Activated CD4-positive, alpha-beta T cell treated with anti-CD3 and anti-CD28 coated beads, Interleukin-2, amount 50 U/mL, for 16 hours (primary cell): Measurements from ENCODE around the gene AIFM1.
"Not testable (repeated sequence)": the region's sequence is repeated elsewhere in the genome, so short reads cannot be mapped to it uniquely, and the experiment has no call there.

Experiments used
- DNase-seq: peaks from one replicate; pipeline ENCODE4 v3.0.0-alpha.2; 2020

Gene AIFM1

GRCh38 chrX:130118441-130119311, 47.0 kb downstream of the AIFM1 start:
- peak; percentile 40 for DNase-seq

DNA sequence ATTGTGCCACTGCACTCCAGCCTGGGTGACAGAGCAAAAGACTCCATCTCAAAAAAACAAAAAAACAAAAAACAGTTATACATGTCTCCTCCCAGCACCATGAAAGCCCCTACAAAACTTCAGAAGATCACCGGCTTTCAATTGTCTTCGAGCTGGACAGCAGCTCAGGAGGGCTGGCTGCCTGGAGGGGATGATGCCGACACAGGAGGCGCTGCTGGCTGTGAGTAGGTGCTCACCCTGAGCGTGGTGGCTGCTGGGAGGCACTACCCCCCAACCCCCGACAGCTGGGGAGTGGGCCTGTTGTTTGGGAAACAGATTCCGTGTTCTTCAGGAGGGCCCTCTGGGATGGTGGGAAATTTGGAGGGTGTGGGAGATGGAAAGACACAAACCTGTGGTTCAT, 48.5 kb downstream of the AIFM1 start:
- no peak for DNase-seq

GRCh38 chrX:130115119-130115885, 50.3 kb downstream of the AIFM1 start:
- not testable (repeated sequence) for DNase-seq

- no peak for DNase-seq
Measured at GRCh38 chrX:130114141-130114588, 51.5 kb downstream of the AIFM1 start.

GRCh38 chrX:130111220-130112154, 54.2 kb downstream of the AIFM1 start:
- no peak for DNase-seq

DNA sequence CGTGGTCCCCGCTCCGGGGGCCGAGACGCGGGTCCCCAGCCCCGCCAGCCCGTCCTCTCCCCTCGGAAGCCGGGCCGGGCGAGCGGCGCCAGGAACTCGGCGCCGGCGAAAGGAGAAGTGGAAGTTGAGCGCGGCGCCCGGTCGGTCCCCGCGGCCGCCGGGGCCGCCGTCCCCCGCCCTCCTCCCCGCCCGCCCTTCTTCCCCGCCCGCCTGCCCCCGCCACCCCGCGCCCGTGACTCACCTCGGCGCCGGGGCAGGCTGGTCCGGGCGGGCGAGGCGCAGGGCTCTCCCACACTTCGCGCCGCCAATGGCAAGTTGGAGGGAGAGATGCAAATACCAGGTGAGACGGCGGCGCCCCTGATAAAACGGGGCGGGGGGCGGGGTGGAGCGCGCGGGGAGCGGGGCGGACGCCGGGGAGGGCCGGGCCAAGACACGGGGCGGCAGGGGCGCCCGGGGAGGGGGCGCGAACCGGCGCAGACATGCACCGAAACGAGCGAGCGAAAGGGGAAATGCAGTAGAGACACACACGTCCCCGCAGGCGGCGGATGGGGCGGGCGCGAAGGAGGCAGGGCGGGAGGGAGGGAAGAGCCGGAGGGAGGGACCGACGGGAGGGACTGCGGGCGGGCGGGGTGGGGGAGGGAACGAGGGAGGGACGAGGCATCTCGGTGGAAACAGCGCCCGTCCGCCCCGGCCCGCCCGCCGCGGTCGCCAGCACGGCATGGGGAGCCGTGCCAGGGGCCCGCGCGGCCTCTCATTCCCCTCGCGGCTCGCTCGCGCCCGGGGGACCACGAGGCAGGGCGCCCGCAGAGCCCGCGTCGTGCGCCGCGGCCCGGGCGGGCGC, 55.0 kb downstream of the AIFM1 start, which contains the start of gene ELF4:
Gene ELF4, minus strand, starts transcription at position 119 of the 841 bp plus-strand sequence. CDS start 29,167 bp downstream, outside the sequence.
- DNase-seq = peak; percentile 44

- no peak for DNase-seq
Measured at GRCh38 chrX:130109429-130110378, 55.9 kb downstream of the AIFM1 start.

- DNase-seq = peak; percentile 57
Measured at GRCh38 chrX:130108647-130109428, 56.8 kb downstream of the AIFM1 start.

DNA sequence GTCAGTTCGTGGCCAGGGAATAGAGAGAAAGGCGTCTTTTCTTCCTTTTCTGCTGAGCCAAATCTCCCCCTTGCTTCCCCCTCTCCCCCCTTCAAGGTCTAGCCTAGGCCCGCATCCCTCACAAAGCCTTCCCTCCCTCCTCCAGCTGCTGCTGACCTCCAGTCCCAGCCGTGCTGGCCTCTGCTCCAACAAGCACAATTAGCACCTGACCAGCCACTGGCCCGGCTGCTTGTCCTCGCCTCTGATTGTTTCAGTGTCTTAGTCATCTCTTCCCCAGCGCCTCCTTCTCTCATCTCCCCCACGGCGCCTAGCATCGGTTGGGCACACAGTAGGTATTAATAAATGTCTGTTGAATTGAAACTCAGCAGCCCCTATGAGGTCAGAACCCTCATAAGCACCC, 59.6 kb downstream of the AIFM1 start:
- DNase-seq = no peak

DNA sequence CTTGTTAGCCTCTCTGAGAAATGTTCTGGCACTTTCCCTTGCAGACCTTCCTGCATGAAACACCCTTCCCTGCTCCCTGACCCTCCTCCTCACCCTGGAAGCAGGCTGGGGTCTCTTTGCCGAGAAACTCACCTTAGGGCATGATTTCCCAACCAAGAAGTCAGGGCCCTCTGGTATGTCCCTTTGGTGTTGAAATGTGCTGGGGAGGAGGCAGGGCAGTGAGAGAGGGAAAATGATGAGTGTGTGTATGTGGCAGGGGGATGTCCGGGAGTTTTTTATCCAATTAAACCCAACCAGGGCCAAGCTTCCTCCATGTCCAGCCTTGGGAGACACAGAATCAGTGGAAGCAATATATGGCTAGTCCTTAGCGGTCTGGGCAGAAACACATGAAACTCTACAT, 60.4 kb downstream of the AIFM1 start:
- no peak for DNase-seq

DNA sequence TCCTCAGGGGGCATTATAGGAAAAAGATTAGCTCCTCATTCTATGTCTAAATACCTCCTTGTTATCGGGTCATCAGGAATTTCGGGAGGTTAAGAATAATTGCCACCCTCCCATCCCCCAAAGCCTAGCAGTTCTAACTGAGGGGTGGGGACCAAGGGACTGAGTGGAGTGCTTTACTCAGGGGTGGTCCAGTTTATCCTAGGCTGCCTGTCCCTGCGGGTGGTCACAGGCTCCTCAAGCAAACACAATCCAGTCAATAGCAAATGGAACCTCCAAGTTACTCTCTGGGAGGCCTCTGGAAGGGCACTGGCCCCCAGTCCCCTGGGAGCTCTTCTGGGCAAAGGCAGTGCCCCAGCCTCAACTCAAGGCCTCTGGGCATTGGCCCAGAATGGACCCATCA, 62.0 kb downstream of the AIFM1 start:
- no peak for DNase-seq

DNA sequence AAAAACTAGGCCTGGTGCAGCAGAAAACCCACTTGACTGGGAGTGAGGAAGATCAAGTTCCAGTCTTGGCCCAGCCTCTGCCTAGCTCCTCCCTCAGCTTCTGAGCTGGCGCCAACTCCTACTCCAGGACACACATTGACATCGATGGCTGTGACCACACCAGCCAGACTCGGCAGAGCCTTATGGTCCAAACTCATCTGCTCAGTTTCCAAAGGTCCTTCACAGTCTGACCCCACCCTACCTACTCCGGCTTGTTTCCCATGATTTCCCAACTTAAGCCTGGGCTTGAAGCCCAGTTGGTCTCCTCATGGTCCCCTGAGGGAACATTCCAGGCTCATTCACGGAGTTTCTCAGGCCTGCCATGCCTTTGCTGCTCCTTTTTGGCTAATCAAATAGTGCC, 65.5 kb downstream of the AIFM1 start:
- no peak for DNase-seq

DNA sequence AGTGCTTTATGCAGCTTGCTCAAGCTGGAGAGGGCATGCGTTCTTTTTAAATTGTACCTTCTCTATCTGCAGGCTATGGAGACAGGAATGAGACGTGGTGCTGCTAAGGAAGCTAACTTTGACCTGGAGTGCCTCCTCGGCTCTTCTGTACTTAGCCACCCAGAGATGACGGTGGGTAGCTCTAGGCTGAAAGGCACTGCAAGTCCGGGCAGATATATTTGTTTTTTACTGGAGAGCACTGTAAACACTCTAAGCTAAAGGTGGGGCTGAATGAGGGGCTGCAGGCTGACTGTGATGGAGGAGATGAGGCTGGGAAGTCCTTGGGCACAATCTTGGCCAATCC, 67.5 kb downstream of the AIFM1 start:
- DNase-seq = no peak

DNA sequence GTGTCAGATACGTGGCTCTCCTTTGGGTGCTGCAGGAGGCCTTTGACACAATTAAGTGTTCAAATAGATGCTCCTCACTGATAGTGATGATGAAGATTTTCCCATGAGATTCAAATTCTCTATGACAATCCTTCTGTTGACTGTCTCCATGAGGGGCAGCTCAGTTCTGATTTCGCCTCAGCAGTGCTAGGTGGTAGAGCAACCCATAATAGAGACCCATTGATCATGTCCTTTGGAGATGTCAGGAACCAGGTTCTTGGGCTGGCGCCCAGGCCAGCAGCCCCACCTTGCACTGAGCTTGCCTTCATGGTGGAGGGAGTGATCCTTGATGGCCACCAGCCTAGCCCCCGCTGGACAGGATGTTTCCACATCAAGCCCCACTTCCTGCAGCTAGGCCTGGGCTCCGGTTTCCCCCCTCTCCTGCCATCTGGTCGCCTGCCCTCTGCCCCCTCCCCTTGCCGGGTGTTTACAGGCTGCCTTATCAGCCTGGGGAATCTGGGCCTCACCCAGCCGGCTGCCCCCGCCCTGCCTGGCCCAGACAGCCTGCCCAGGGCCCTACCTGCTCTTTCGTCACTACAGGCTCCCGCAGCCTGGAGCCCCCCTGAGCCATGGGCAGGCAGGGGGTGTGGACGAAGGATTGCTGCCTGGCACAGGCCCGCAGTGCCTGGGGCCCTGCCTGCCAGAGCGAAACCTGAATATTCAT, 68.0 kb downstream of the AIFM1 start:
- no peak for DNase-seq

DNA sequence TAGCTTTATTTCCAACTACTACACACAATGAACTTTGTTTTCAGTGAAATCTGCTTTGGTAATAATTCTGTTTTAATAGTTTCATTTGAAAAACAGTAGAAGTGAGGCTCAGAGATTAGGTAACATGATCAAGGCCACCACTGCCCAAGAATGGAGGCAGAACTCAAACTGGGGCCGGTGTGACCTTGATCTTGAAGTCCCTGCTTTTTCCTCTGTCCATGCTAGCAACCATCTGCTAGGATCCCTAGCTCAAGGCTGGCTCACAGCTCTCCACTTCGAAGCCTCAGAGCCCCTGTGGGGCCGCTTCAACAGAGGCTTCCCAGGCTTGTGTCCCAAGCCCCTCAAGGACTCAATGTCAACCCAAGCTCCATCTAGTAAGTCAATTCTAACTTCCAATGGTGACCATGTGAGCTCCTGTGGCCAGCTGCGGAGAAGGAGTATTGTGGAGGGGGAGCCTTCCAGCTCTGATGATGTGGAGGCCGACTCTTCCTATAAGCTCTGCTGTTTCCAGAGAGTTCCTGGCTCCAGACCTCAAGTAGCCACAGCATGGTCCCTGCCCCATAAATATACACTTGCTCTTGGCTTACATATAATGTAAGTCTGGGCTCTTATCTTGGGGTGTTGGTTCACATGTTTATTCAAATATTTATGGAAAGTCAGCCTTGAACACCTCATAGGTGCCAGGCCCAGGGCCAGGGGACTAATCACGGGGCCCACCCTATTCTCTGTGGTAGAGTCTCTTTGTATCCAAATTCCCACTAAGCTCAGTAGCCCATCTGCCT, 70.2 kb downstream of the AIFM1 start:
- no peak for DNase-seq

DNA sequence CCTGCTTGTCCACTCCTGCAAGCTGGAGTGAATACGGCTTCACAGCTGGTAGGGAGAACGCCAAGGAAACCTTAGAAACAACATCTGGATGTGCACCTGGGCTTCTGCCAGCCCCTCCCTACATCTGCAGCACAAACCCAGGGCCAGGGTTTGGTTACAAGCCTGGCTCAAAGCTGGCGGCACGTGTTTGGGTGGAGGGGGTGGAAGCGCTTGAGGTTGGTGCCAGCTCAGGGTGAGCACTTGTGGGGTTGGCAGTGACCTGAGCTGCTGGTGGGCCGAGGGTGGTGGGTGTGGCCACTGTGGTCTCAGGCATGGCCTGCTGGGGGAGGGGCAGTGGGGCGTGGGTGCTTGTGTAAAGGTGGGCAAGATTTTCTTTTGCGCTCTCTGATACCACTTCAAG, 70.9 kb downstream of the AIFM1 start:
- DNase-seq = no peak

DNA sequence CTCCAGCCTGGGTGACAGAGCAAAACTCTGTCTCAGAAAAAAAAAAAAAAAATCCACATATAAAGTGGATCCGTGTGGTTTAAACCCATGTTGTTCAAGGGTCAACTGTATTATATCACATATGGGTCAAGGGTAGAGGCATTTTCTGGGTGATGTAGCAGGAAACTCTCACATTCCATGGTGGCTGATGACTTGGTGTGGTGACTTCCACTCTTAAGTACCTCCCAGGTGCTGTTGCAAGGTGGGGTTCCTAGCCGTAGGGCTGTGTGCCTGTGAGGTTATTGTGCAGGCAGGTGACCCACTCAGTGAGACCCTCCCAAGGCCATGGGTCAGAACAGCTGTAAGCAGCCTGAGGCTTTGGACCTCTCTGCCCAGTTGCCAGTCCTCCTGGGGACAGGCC, 72.4 kb downstream of the AIFM1 start:
- no peak for DNase-seq

GRCh38 chrX:130091980-130092522, 73.6 kb downstream of the AIFM1 start:
- peak; percentile 92 for DNase-seq
